ENCODE measurements around the gene CXCL12. TPM values are rescaled to one million over a fixed set of nuclear protein-coding genes. Genes with fewer than 3 reads are reported as not detected.

The CXCL12 gene
- total and polyA plus RNA-seq, 4 donors = 23.7 to 91.4 (median 51.8) TPM

GRCh38 chr10:44372181-44372580, 12.7 kb downstream of the CXCL12 start:
- no peak for TF ChIP-seq CTCF (IDR thresholded peaks at IDR 0.05; ENCODE audit: control extremely low read depth, extremely low read depth)
- ATAC-seq (ENCODE audit: insufficient read depth, low FRiP score) = no peak

DNA sequence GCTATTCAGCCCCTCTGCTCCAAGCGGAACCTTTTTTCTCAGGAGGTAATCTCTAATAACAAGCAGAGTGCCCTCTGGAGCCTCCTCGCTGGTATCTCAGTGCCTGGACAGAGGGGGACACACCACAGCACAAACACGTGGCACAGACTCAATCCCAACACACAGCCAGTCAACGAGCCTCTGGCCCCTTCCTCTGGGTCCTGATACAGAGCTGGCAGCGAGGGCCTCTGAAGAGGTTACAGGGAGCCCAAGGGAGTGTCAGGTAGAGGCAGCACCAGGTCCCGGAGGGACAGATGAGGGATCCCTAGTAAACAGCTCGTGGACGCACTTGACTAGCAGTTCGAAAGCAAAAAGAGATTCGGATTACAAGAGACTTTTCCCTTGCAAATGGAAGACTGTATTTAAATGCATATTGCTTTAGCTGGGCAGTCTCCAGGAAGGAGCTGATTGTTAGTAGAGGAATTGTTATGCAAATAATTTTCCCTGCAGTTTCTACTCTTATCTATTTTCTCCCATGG, 14.1 kb downstream of the CXCL12 start:
- Histone ChIP-seq H3K9ac (ENCODE audit: insufficient read depth in 1 of 2, low read length in 2 of 2) (no peak overlapping the region), H3K27me3 (ENCODE audit: control insufficient read depth in 3 of 3, insufficient read depth in 3 of 3, low read length in 2 of 3) (no peaks in the 10 kb centered on the region), H3K9me3 (ENCODE audit: control insufficient read depth in 4 of 4, insufficient read depth in 3 of 4, low read length in 3 of 4) (no peaks in the 10 kb centered on the region), H3K4me3 (no peak overlapping the region), H3K36me3 (ENCODE audit: control insufficient read depth in 4 of 4, insufficient read depth in 4 of 4, low read length in 4 of 4) (peaks cover 0 to 40% (median 11%) of the 10 kb centered on the region in 4 donors), H3K4me1 (ENCODE audit: control insufficient read depth in 5 of 5, insufficient read depth in 5 of 5, low read length in 5 of 5) (peaks cover 0 to 28% (median 9%) of the 10 kb centered on the region in 5 donors), H3K27ac (ENCODE audit: low read depth in 1 of 2, low read length in 1 of 2) (no peak overlapping the region)
- DNase-seq (no peak), ATAC-seq (ENCODE audit: insufficient read depth, low FRiP score) (no peak)
- WGBS, 2 donors = 74 to 79% methylated on average over 10 of the region's 10 CpGs
- TF ChIP-seq CTCF (IDR thresholded peaks at IDR 0.05; ENCODE audit: control extremely low read depth, extremely low read depth) = no peak

More at GRCh38 chr10:44372181-44372580, 12.7 kb downstream of the CXCL12 start:
- Histone ChIP-seq H3K27me3 (ENCODE audit: control insufficient read depth in 3 of 3, insufficient read depth in 3 of 3, low read length in 2 of 3) (no peaks in the 10 kb centered on the region), H3K9me3 (ENCODE audit: control insufficient read depth in 4 of 4, insufficient read depth in 3 of 4, low read length in 3 of 4) (no peaks in the 10 kb centered on the region), H3K4me1 (ENCODE audit: control insufficient read depth in 5 of 5, insufficient read depth in 5 of 5, low read length in 5 of 5) (peaks cover 0 to 28% (median 9%) of the 10 kb centered on the region in 5 donors), H3K27ac (ENCODE audit: low read depth in 1 of 2, low read length in 1 of 2) (no peak overlapping the region), H3K4me3 (no peak overlapping the region), H3K9ac (ENCODE audit: insufficient read depth in 1 of 2, low read length in 2 of 2) (no peak overlapping the region), H3K36me3 (ENCODE audit: control insufficient read depth in 4 of 4, insufficient read depth in 4 of 4, low read length in 4 of 4) (peaks cover 0 to 43% (median 13%) of the 10 kb centered on the region in 4 donors)
- 95 to 96% methylated on average over 5 of the region's 5 CpGs for WGBS, 2 donors
- DNase-seq = no peak

DNA sequence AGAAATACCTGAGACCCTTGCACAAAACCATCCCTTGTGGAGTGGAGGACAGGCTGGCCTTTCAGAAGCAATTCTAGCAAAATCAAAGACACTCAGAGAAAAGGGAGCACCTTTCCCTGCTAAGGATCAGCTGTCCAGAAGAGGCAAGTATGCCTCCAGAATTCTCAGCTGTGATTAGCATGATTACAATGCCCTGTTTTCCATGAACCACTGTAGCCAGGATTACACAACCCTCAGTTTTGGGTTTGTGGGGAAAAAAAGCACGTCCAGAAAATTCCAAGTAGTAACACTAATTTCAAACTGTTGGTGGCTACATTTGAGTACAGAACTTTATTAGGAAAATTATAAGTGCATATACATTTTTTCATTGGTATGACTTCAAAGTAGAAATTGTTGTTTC, 15.0 kb downstream of the CXCL12 start:
- Histone ChIP-seq H3K4me3 (no peak overlapping the region), H3K9ac (ENCODE audit: insufficient read depth in 1 of 2, low read length in 2 of 2) (no peak overlapping the region), H3K9me3 (ENCODE audit: control insufficient read depth in 4 of 4, insufficient read depth in 3 of 4, low read length in 3 of 4) (no peaks in the 10 kb centered on the region), H3K27me3 (ENCODE audit: control insufficient read depth in 3 of 3, insufficient read depth in 3 of 3, low read length in 2 of 3) (no peaks in the 10 kb centered on the region), H3K4me1 (ENCODE audit: control insufficient read depth in 5 of 5, insufficient read depth in 5 of 5, low read length in 5 of 5) (peaks cover 0 to 28% (median 9%) of the 10 kb centered on the region in 5 donors), H3K36me3 (ENCODE audit: control insufficient read depth in 4 of 4, insufficient read depth in 4 of 4, low read length in 4 of 4) (peaks cover 0 to 31% (median 10%) of the 10 kb centered on the region in 4 donors), H3K27ac (ENCODE audit: low read depth in 1 of 2, low read length in 1 of 2) (no peak overlapping the region)
- TF ChIP-seq CTCF (IDR thresholded peaks at IDR 0.05; ENCODE audit: control extremely low read depth, extremely low read depth) = no peak
- DNase-seq = peak in 2 of 3 donors; percentile 50 to 73
- no peak for ATAC-seq (ENCODE audit: insufficient read depth, low FRiP score)
- 75 to 77% methylated on average over 1 of the region's 1 CpG for WGBS, 2 donors

- Histone ChIP-seq H3K27me3 (ENCODE audit: control insufficient read depth in 3 of 3, insufficient read depth in 3 of 3, low read length in 2 of 3) (no peaks in the 10 kb centered on the region), H3K9me3 (ENCODE audit: control insufficient read depth in 4 of 4, insufficient read depth in 3 of 4, low read length in 3 of 4) (no peaks in the 10 kb centered on the region), H3K27ac (ENCODE audit: low read depth in 1 of 2, low read length in 1 of 2) (no peak overlapping the region), H3K36me3 (ENCODE audit: control insufficient read depth in 4 of 4, insufficient read depth in 4 of 4, low read length in 4 of 4) (peaks cover 0 to 26% (median 8%) of the 10 kb centered on the region in 4 donors), H3K9ac (ENCODE audit: insufficient read depth in 1 of 2, low read length in 2 of 2) (no peak overlapping the region), H3K4me3 (no peak overlapping the region), H3K4me1 (ENCODE audit: control insufficient read depth in 5 of 5, insufficient read depth in 5 of 5, low read length in 5 of 5) (peaks cover 0 to 28% (median 9%) of the 10 kb centered on the region in 5 donors)
- DNase-seq (no peak), ATAC-seq (ENCODE audit: insufficient read depth, low FRiP score) (no peak)
- 90 to 91% methylated on average over 6 of the region's 6 CpGs for WGBS, 2 donors
- TF ChIP-seq CTCF (IDR thresholded peaks at IDR 0.05; ENCODE audit: control extremely low read depth, extremely low read depth) = no peak
Observed at GRCh38 chr10:44369296-44369695, 15.6 kb downstream of the CXCL12 start.

Data from lung (tissue), 12 donors.